ENCODE results near the gene PARG.

DNA sequence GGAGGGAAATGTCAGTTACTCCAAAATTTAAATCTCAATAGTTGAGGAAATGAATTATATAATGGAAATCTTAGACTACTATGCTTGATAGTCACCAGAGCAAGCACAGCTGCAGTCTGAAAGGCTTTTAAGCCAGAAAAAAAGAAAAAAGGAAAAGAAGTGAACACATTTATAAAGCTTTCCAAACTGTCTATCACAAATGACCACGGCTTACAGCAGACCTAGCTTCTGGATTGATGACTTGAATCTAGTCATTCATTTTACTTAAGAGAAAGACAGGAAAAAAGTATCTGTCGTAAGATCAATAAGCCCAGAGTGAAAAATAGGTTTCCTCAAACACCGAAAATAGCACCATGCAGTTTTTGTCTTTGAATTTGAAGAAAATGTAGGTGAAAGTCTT lies 111.8 kb downstream of the PARG start:
- TF ChIP-seq FOXJ3 (CRISPR knock-in tag; IDR thresholded peaks at IDR 0.05) (no peak), RFX5 (IDR thresholded peaks at IDR 0.05; ENCODE audit: low read length) (no peak)

Data from SK-N-SH (cell line).